Nephron (organoid): ENCODE data around the gene TEF.

Experiments
- H3K27ac Mint-ChIP-seq, 3 experiments: 2 replicates each; pipeline ENCODE4 v1.8.0; 2020; ENCODE audit warnings: mixed read lengths in 3 of 3, mild to moderate bottlenecking in 2 of 3, moderate library complexity in 1 of 3
- H3K27me3 Mint-ChIP-seq: 2 replicates; pipeline ENCODE4 v1.8.0; 2021; ENCODE audit warnings: low read depth, mild to moderate bottlenecking, moderate library complexity, mixed read lengths
- H3K36me3 Mint-ChIP-seq: 2 replicates; pipeline ENCODE4 v1.8.0; 2020; ENCODE audit warnings: low read depth, mixed read lengths
- H3K4me1 Mint-ChIP-seq: 2 replicates; pipeline ENCODE4 v1.8.0; 2020; ENCODE audit warnings: mixed read lengths
- H3K4me3 Mint-ChIP-seq, 3 experiments: 2 replicates each; pipeline ENCODE4 v1.8.0; 2020; ENCODE audit warnings: mild to moderate bottlenecking in 3 of 3, mixed read lengths in 3 of 3, moderate library complexity in 2 of 3
- H3K9me3 Mint-ChIP-seq: 2 replicates; pipeline ENCODE4 v1.8.0; 2020; ENCODE audit warnings: mixed read lengths
- CTCF ChIP-seq, 3 experiments: fragments of 200-600 bp; sonication (generic); IDR thresholded peaks; one replicate each; pipeline ENCODE4 v1.5.0; 2021; ENCODE audit warnings: antibody characterized with exemption in 3 of 3; ENCODE audit not compliant: unreplicated experiment in 3 of 3

Gene TEF

GRCh38 chr22:41338614-41339212, 43.0 kb upstream of the TEF start:
- no peak overlapping the region for H3K27ac Mint-ChIP-seq

GRCh38 chr22:41339823-41340222, 41.9 kb upstream of the TEF start:
- TF ChIP-seq CTCF (IDR thresholded peaks at IDR 0.05; ENCODE audit: unreplicated experiment in 3 of 3) = no peak
- Mint-ChIP-seq H3K36me3 (peaks cover 24% of the 10 kb centered on the region), H3K27me3 (no peaks in the 10 kb centered on the region), H3K4me3 (no peak overlapping the region), H3K9me3 (no peaks in the 10 kb centered on the region), H3K27ac (no peak overlapping the region), H3K4me1 (no peaks in the 10 kb centered on the region)

More at GRCh38 chr22:41338614-41339212, 43.0 kb upstream of the TEF start:
- Mint-ChIP-seq H3K9me3 (no peaks in the 10 kb centered on the region), H3K4me1 (no peaks in the 10 kb centered on the region), H3K36me3 (peaks cover 18% of the 10 kb centered on the region), H3K27me3 (no peaks in the 10 kb centered on the region), H3K4me3 (no peak overlapping the region)
- TF ChIP-seq CTCF (IDR thresholded peaks at IDR 0.05; ENCODE audit: unreplicated experiment in 3 of 3) = no peak

GRCh38 chr22:41340357-41340756, 41.4 kb upstream of the TEF start:
- no peak for TF ChIP-seq CTCF (IDR thresholded peaks at IDR 0.05; ENCODE audit: unreplicated experiment in 3 of 3)
- Mint-ChIP-seq H3K27ac (no peak overlapping the region), H3K27me3 (no peaks in the 10 kb centered on the region), H3K9me3 (no peaks in the 10 kb centered on the region), H3K36me3 (peaks cover 22% of the 10 kb centered on the region), H3K4me1 (no peaks in the 10 kb centered on the region), H3K4me3 (no peak overlapping the region)

GRCh38 chr22:41341012-41341411, 40.7 kb upstream of the TEF start:
- Mint-ChIP-seq H3K27me3 (no peaks in the 10 kb centered on the region), H3K27ac (no peak overlapping the region), H3K36me3 (peaks cover 16% of the 10 kb centered on the region), H3K4me3 (no peak overlapping the region), H3K4me1 (no peaks in the 10 kb centered on the region), H3K9me3 (no peaks in the 10 kb centered on the region)
- no peak for TF ChIP-seq CTCF (IDR thresholded peaks at IDR 0.05; ENCODE audit: unreplicated experiment in 3 of 3)

GRCh38 chr22:41341990-41342389, 39.8 kb upstream of the TEF start:
- no peaks in the 10 kb centered on the region for H3K9me3 Mint-ChIP-seq
- no peak overlapping the region for H3K27ac Mint-ChIP-seq
- TF ChIP-seq CTCF (IDR thresholded peaks at IDR 0.05; ENCODE audit: unreplicated experiment in 3 of 3) = no peak
- no peaks in the 10 kb centered on the region for H3K27me3 Mint-ChIP-seq
- H3K4me3 Mint-ChIP-seq = no peak overlapping the region
- H3K36me3 Mint-ChIP-seq = peaks cover 22% of the 10 kb centered on the region
- H3K4me1 Mint-ChIP-seq = no peaks in the 10 kb centered on the region

GRCh38 chr22:41343300-41343699, 38.4 kb upstream of the TEF start:
- no peaks in the 10 kb centered on the region for H3K27me3 Mint-ChIP-seq
- no peaks in the 10 kb centered on the region for H3K4me1 Mint-ChIP-seq
- H3K4me3 Mint-ChIP-seq = no peak overlapping the region
- H3K27ac Mint-ChIP-seq = no peak overlapping the region
- peaks cover 32% of the 10 kb centered on the region for H3K36me3 Mint-ChIP-seq
- TF ChIP-seq CTCF (IDR thresholded peaks at IDR 0.05; ENCODE audit: unreplicated experiment in 3 of 3) = no peak
- H3K9me3 Mint-ChIP-seq = no peaks in the 10 kb centered on the region
